ENCODE results near the gene TPSG1. TPM values are rescaled to one million over a fixed set of nuclear protein-coding genes. Genes with fewer than 3 reads are reported as not detected.

TPSG1 gene
- total RNA-seq, 1 experiment from 2014 or later: not detected

DNA sequence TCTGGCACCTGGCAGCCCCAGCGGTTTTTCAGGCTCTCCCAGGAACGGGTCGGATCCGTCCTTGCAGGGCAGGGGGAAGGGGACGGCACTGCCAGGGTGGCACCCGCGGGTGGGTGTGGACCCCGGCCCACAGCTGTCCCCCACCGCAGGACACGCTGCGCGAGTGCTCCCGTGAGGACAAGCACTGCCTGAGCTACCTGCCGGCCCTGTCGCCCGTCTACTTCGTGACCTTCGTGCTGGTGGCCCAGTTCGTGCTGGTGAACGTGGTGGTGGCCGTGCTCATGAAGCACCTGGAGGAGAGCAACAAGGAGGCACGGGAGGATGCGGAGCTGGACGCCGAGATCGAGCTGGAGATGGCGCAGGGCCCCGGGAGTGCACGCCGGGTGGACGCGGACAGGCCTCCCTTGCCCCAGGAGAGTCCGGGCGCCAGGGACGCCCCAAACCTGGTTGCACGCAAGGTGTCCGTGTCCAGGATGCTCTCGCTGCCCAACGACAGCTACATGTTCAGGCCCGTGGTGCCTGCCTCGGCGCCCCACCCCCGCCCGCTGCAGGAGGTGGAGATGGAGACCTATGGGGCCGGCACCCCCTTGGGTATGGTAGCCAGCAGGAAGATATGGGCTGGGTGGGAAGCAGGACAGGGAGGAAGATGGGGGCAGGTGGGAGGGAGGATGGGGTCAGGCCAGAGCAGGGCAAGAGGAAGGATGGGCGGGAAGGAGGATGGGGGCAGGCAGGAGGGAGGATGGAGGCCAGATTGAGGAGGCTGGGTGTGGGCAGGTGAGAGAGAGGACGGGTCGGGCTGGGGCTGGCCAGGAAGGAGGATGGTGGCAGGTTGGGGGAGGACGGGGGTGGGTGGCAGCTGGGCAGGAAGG is 6.8 kb downstream of the TPSG1 start:
- H4K20me1 ChIP-seq (ENCODE audit: control insufficient read depth, insufficient read depth, insufficient read length): peaks cover 3% of the 10 kb centered on the region
- peaks cover 0 to 3% of the 10 kb centered on the region in 2 experiments; a peak in 1 of 5 replicates for H3K9me3 Mint-ChIP-seq
- H3K4me3 Mint-ChIP-seq: no peak overlapping the region; a peak in 1 of 5 replicates
- H3K4me1 Mint-ChIP-seq: no peaks in the 10 kb centered on the region
- TF ChIP-seq, protein P1, sequence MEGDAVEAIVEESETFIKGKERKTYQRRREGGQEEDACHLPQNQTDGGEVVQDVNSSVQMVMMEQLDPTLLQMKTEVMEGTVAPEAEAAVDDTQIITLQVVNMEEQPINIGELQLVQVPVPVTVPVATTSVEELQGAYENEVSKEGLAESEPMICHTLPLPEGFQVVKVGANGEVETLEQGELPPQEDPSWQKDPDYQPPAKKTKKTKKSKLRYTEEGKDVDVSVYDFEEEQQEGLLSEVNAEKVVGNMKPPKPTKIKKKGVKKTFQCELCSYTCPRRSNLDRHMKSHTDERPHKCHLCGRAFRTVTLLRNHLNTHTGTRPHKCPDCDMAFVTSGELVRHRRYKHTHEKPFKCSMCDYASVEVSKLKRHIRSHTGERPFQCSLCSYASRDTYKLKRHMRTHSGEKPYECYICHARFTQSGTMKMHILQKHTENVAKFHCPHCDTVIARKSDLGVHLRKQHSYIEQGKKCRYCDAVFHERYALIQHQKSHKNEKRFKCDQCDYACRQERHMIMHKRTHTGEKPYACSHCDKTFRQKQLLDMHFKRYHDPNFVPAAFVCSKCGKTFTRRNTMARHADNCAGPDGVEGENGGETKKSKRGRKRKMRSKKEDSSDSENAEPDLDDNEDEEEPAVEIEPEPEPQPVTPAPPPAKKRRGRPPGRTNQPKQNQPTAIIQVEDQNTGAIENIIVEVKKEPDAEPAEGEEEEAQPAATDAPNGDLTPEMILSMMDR (conservative IDR thresholded peaks at IDR 0.05): no peak
- no peaks in the 10 kb centered on the region for H3K23me2 ChIP-seq (ENCODE audit: insufficient read length, low read depth, low read length, poor library complexity, severe bottlenecking)
- no peak for DNase-seq
- peaks cover 6 to 30% (median 29%) of the 10 kb centered on the region in 3 experiments; a peak in 6 of 7 replicates for H3K36me3 Mint-ChIP-seq (ENCODE audit: insufficient read depth in 1 of 3, low read depth in 3 of 3)
- H2AK5ac ChIP-seq (ENCODE audit: insufficient read length, low read length): no peak overlapping the region
- no peaks in the 10 kb centered on the region for H3K27me3 ChIP-seq (ENCODE audit: insufficient read depth, low read length)
- H3K14ac ChIP-seq (ENCODE audit: insufficient read depth, low read length): no peak overlapping the region
- no peak overlapping the region for H4K91ac ChIP-seq (ENCODE audit: insufficient read length, low read depth, low read length)
- H3K23ac ChIP-seq (ENCODE audit: insufficient read length, low read depth, low read length): no peak overlapping the region
- whole genome bisulfite sequencing (ENCODE audit: extremely low coverage, insufficient read length, low lambda C conversion rate): no CpG with 5 or more reads among the region's 49 CpGs
- no peak overlapping the region for H3K4ac ChIP-seq (ENCODE audit: low read depth, low read length)
- H3T11ph ChIP-seq (ENCODE audit: low read length): no peak overlapping the region
- no peak overlapping the region for H2BK5ac ChIP-seq (ENCODE audit: insufficient read length, low read length)
- no peaks in the 10 kb centered on the region for H3K79me2 ChIP-seq (ENCODE audit: insufficient read depth, low read length)
- H3K79me1 ChIP-seq (ENCODE audit: insufficient read depth, low read depth, low read length, poor library complexity, severe bottlenecking): no peaks in the 10 kb centered on the region
- no peak overlapping the region for H2BK120ac ChIP-seq (ENCODE audit: low read depth, low read length, poor library complexity, severe bottlenecking)
- no peaks in the 10 kb centered on the region for H3K4me1 ChIP-seq (ENCODE audit: insufficient read depth, low read length)
- no peak overlapping the region for H3K27ac Mint-ChIP-seq
- no peak overlapping the region for H2BK15ac ChIP-seq (ENCODE audit: low read depth, low read length)
- H3K9me3 ChIP-seq (ENCODE audit: control insufficient read depth, low read depth, low read length): no peaks in the 10 kb centered on the region
- no peaks in the 10 kb centered on the region for H3K27me3 Mint-ChIP-seq (ENCODE audit: low read depth)
- H3K4me2 ChIP-seq (ENCODE audit: insufficient read depth, insufficient read length, low read length): no peak overlapping the region
- H4K8ac ChIP-seq (replicated peaks; ENCODE audit: insufficient read length, low read depth, low read length): no peak overlapping the region
- no peak overlapping the region for H3K18ac ChIP-seq (ENCODE audit: insufficient read length, low read depth, low read length)
- H3K9ac ChIP-seq (ENCODE audit: extremely low read depth, insufficient read length, low read length): no peak overlapping the region
- no peak overlapping the region for H4K5ac ChIP-seq (ENCODE audit: insufficient read length, low read depth, low read length)
- H2BK20ac ChIP-seq (ENCODE audit: low read depth, low read length, poor library complexity, severe bottlenecking): no peak overlapping the region
- H3K56ac ChIP-seq (ENCODE audit: insufficient read length, low read depth, low read length): no peak overlapping the region
- no peak overlapping the region for H2AFZ ChIP-seq (ENCODE audit: low read length)
- H3K27ac ChIP-seq (ENCODE audit: insufficient read length, low read depth, low read length): no peak overlapping the region
- no peak overlapping the region for H2BK12ac ChIP-seq (ENCODE audit: insufficient read length, low read depth, low read length)

Data from H9 (cell line).